WERI-Rb-1 (cell line): ENCODE data around the gene PPP1R12A.
A peak's percentile ranks its signal among the peaks of the same experiment; 100 is the strongest.
"Not testable (repeated sequence)": the region's sequence is repeated elsewhere in the genome, so short reads cannot be mapped to it uniquely, and the experiment has no call there.

ENCODE experiments used
- DNase-seq: peaks from one replicate; pipeline ENCODE4 v3.0.0-alpha.2; 2020
- H3K27ac ChIP-seq: fragments of 250-450 bp; sonication (Bioruptor Pico); 2 replicates; pipeline ENCODE4 v1.5.1; 2020; ENCODE audit warnings: mild to moderate bottlenecking, moderate library complexity
- H3K27me3 ChIP-seq: fragments of 250-450 bp; sonication (Bioruptor Pico); 2 replicates; pipeline ENCODE4 v1.5.1; 2021; ENCODE audit warnings: mild to moderate bottlenecking, low read depth, moderate library complexity; ENCODE audit not compliant: insufficient read depth, severe bottlenecking
- H3K36me3 ChIP-seq: fragments of 250-450 bp; sonication (Bioruptor Pico); 2 replicates; pipeline ENCODE4 v1.5.1; 2020; ENCODE audit warnings: mild to moderate bottlenecking, moderate library complexity
- H3K4me3 ChIP-seq: 2 replicates; pipeline ENCODE4 v1.5.1; 2011; ENCODE audit warnings: low read depth, mild to moderate bottlenecking, control low read depth, low read length
- H3K9me3 ChIP-seq: fragments of 250-450 bp; sonication (Bioruptor Pico); 2 replicates; pipeline ENCODE4 v1.5.1; 2021; ENCODE audit warnings: mild to moderate bottlenecking, moderate library complexity; ENCODE audit not compliant: severe bottlenecking
- CTCF ChIP-seq: IDR thresholded peaks from 2 replicates; pipeline ENCODE4 v1.5.1; 2011; ENCODE audit warnings: low read depth, mild to moderate bottlenecking, control low read depth, inconsistent platforms, low read length

The PPP1R12A gene

GRCh38 chr12:79935021-79935623, at the start of gene PPP1R12A:
TSS of gene PPP1R12A (minus strand) at chr12:79935097. CDS start at chr12:79934931, 166 bp downstream.
- DNase-seq = peak; percentile 99
- Histone ChIP-seq H3K27ac (peak within 1 kb of the TSS; percentile 92), H3K4me3 (peak within 1 kb of the TSS; percentile 98), H3K36me3 (peaks cover 7% of the 10 kb centered on the region; the same call in 1 of the 2 replicates), H3K27me3 (no peaks in the 10 kb centered on the region), H3K9me3 (no peaks in the 10 kb centered on the region)
- no peak for TF ChIP-seq CTCF

- no peak overlapping the region for H3K27ac ChIP-seq
Observed at GRCh38 chr12:79983986-79984620, 49.2 kb upstream of the PPP1R12A start.

GRCh38 chr12:79983492-79983891, 48.6 kb upstream of the PPP1R12A start:
- H3K27me3 ChIP-seq = no peaks in the 10 kb centered on the region
- no peak for TF ChIP-seq CTCF
- no peaks in the 10 kb centered on the region for H3K9me3 ChIP-seq
- no peak overlapping the region for H3K4me3 ChIP-seq
- H3K27ac ChIP-seq = no peak overlapping the region
- no peaks in the 10 kb centered on the region for H3K36me3 ChIP-seq
- DNase-seq = no peak

More at GRCh38 chr12:79983986-79984620, 49.2 kb upstream of the PPP1R12A start:
- no peak overlapping the region for H3K4me3 ChIP-seq
- H3K36me3 ChIP-seq = no peaks in the 10 kb centered on the region
- no peak for TF ChIP-seq CTCF
- H3K27me3 ChIP-seq = no peaks in the 10 kb centered on the region
- DNase-seq = no peak
- H3K9me3 ChIP-seq = no peaks in the 10 kb centered on the region

GRCh38 chr12:79982086-79983062, 47.5 kb upstream of the PPP1R12A start:
- no peak overlapping the region for H3K4me3 ChIP-seq
- no peak overlapping the region for H3K27ac ChIP-seq
- DNase-seq = no peak
- H3K9me3 ChIP-seq = no peaks in the 10 kb centered on the region
- no peaks in the 10 kb centered on the region for H3K27me3 ChIP-seq
- no peaks in the 10 kb centered on the region for H3K36me3 ChIP-seq
- no peak for TF ChIP-seq CTCF

- Histone ChIP-seq H3K36me3 (no peaks in the 10 kb centered on the region), H3K27me3 (no peaks in the 10 kb centered on the region), H3K27ac (no peak overlapping the region), H3K4me3 (no peak overlapping the region), H3K9me3 (no peaks in the 10 kb centered on the region)
- no peak for DNase-seq
- no peak for TF ChIP-seq CTCF
Observed at GRCh38 chr12:79978692-79979091, 43.8 kb upstream of the PPP1R12A start.

GRCh38 chr12:79977856-79978460, 43.1 kb upstream of the PPP1R12A start:
- not testable (repeated sequence) for DNase-seq, H3K9me3 ChIP-seq, H3K36me3 ChIP-seq, H3K27me3 ChIP-seq, H3K27ac ChIP-seq, H3K4me3 ChIP-seq
